Fibroblast of lung (primary cell): ENCODE results near the gene VAPB. TPM values are rescaled to one million over a fixed set of nuclear protein-coding genes. Genes with fewer than 3 reads are reported as not detected.

Source experiments
- DNase-seq, 2 donors: peaks; one replicate each; pipeline versions ENCODE4 v3.0.0 to v3.0.0-alpha.2; 2010; ENCODE audit warnings: low read depth in 2 of 2
- H2AFZ ChIP-seq: 2 replicates; pipeline ENCODE4 v1.5.1; 2012; ENCODE audit warnings: low read length, control low read depth, inconsistent platforms
- H3K27ac ChIP-seq: 2 replicates; pipeline ENCODE4 v1.5.1; 2011; ENCODE audit warnings: low read length, control low read depth; ENCODE audit not compliant: insufficient read depth
- H3K27me3 ChIP-seq: 2 replicates; pipeline ENCODE4 v1.5.1; 2011; ENCODE audit warnings: mild to moderate bottlenecking, low read length; ENCODE audit not compliant: control insufficient read depth, insufficient read depth
- H3K36me3 ChIP-seq: 2 replicates; pipeline ENCODE4 v1.5.1; 2011; ENCODE audit warnings: low read length; ENCODE audit not compliant: control insufficient read depth, insufficient read depth
- H3K4me1 ChIP-seq: 2 replicates; pipeline ENCODE4 v1.5.1; 2011; ENCODE audit warnings: low read length; ENCODE audit not compliant: control insufficient read depth, insufficient read depth; ENCODE audit errors: extremely low read depth
- H3K4me2 ChIP-seq: 2 replicates; pipeline ENCODE4 v1.5.1; 2011; ENCODE audit warnings: low read length, control low read depth; ENCODE audit not compliant: insufficient read depth; ENCODE audit errors: extremely low read depth
- H3K4me3 ChIP-seq, 4 experiments: fragments of 200-600 bp in 1 of 4; sonication (generic) in 1 of 4; replicated peaks in 1 of 4; 2 replicates each; pipeline ENCODE4 v1.5.1; 2011 to 2016; ENCODE audit warnings: low read length in 4 of 4, low read depth in 3 of 4, mild to moderate bottlenecking in 3 of 4, control low read depth in 2 of 4, inconsistent platforms in 1 of 4, mixed read lengths in 1 of 4; ENCODE audit not compliant: insufficient read depth in 1 of 4; ENCODE audit errors: control extremely low read depth in 1 of 4
- H3K79me2 ChIP-seq: 2 replicates; pipeline ENCODE4 v1.5.1; 2012; ENCODE audit warnings: mild to moderate bottlenecking, low read length, inconsistent platforms; ENCODE audit not compliant: control insufficient read depth, insufficient read depth
- H3K9ac ChIP-seq: 2 replicates; pipeline ENCODE4 v1.5.1; 2011; ENCODE audit warnings: mild to moderate bottlenecking, low read length, control low read depth; ENCODE audit not compliant: insufficient read depth
- H3K9me3 ChIP-seq: 2 replicates; pipeline ENCODE4 v1.5.1; 2012; ENCODE audit warnings: low read depth, low read length; ENCODE audit not compliant: control insufficient read depth, insufficient read depth
- H4K20me1 ChIP-seq: 2 replicates; pipeline ENCODE4 v1.5.1; 2011; ENCODE audit warnings: low read length; ENCODE audit not compliant: control insufficient read depth, insufficient read depth; ENCODE audit errors: extremely low read depth
- CTCF ChIP-seq, 2 donors: IDR thresholded peaks in 1 of 2; conservative IDR thresholded peaks in 1 of 2; 1 replicate in 1 of 2; 2 replicates in 1 of 2; pipeline ENCODE4 v1.5.1; 2011 to 2012; ENCODE audit warnings: low read length in 2 of 2, control low read depth in 1 of 2, inconsistent platforms in 1 of 2, low read depth in 1 of 2, mild to moderate bottlenecking in 1 of 2
- EZH2 ChIP-seq: IDR thresholded peaks from 2 replicates; pipeline ENCODE4 v1.5.1; 2012; ENCODE audit warnings: low read length, control low read depth, mild to moderate bottlenecking; ENCODE audit errors: missing control alignments
- polyA plus RNA-seq, 2 donors: library from polyadenylated mRNA; depleted of rRNA in 1 of 2; stranded (reverse) in 1 of 2; unstranded in 1 of 2; fragments of >200 nt; gene quantifications; 2 replicates each; pipeline ENCODE4 v1.2.1, GENCODE V29; 2011 to 2012; ENCODE audit warnings: missing spikeins in 1 of 2
- total RNA-seq: library from RNA; depleted of rRNA; stranded (reverse); fragments of >200 nt; gene quantifications from 2 replicates; pipeline ENCODE4 v1.2.1, GENCODE V29; 2014

Gene VAPB
- total and polyA plus RNA-seq, 2 donors (not counting 1 experiment from before 2014, with no cell fraction given) = 13.0 to 43.7 TPM

- Histone ChIP-seq H2AFZ (no peak overlapping the region), H3K9ac (no peak overlapping the region), H3K4me1 (peaks cover 13% of the 10 kb centered on the region), H3K79me2 (peaks cover 57% of the 10 kb centered on the region), H3K9me3 (no peaks in the 10 kb centered on the region), H3K4me3 (no peak overlapping the region), H3K4me2 (no peak overlapping the region), H3K27me3 (no peaks in the 10 kb centered on the region), H4K20me1 (no peaks in the 10 kb centered on the region), H3K27ac (no peak overlapping the region), H3K36me3 (peaks cover 5% of the 10 kb centered on the region)
- no peak for TF ChIP-seq EZH2
- no peak for TF ChIP-seq CTCF (conservative IDR thresholded peaks at IDR 0.05 in 1 of 2, IDR thresholded peaks at IDR 0.05 in 1 of 2; ENCODE audit: low read depth in 1 of 2, low read length in 2 of 2)
- no peak for DNase-seq
These were observed 46.2 kb downstream of the VAPB start for GRCh38 chr20:58435237-58435636.

GRCh38 chr20:58436868-58437645, 48.0 kb downstream of the VAPB start:
- H4K20me1 ChIP-seq = no peaks in the 10 kb centered on the region
- TF ChIP-seq EZH2 = no peak
- no peak for TF ChIP-seq CTCF (conservative IDR thresholded peaks at IDR 0.05 in 1 of 2, IDR thresholded peaks at IDR 0.05 in 1 of 2; ENCODE audit: low read depth in 1 of 2, low read length in 2 of 2)
- no peaks in the 10 kb centered on the region for H3K27me3 ChIP-seq
- no peak overlapping the region for H3K9ac ChIP-seq
- no peak for DNase-seq
- H3K36me3 ChIP-seq = peaks cover 5% of the 10 kb centered on the region
- H3K79me2 ChIP-seq = peaks cover 47% of the 10 kb centered on the region
- H3K9me3 ChIP-seq = no peaks in the 10 kb centered on the region
- H3K27ac ChIP-seq = no peak overlapping the region
- H3K4me1 ChIP-seq = peaks cover 9% of the 10 kb centered on the region
- no peak overlapping the region for H3K4me2 ChIP-seq
- H3K4me3 ChIP-seq = no peak overlapping the region
- H2AFZ ChIP-seq = no peak overlapping the region

GRCh38 chr20:58438970-58439808, 50.2 kb downstream of the VAPB start:
- H3K4me1 ChIP-seq = no peaks in the 10 kb centered on the region
- no peak overlapping the region for H3K27ac ChIP-seq
- H3K9me3 ChIP-seq = no peaks in the 10 kb centered on the region
- H4K20me1 ChIP-seq = no peaks in the 10 kb centered on the region
- H3K27me3 ChIP-seq = no peaks in the 10 kb centered on the region
- H3K79me2 ChIP-seq = peaks cover 42% of the 10 kb centered on the region
- H3K36me3 ChIP-seq = peaks cover 10% of the 10 kb centered on the region
- no peak overlapping the region for H3K4me2 ChIP-seq
- H3K9ac ChIP-seq = no peak overlapping the region
- no peak overlapping the region for H2AFZ ChIP-seq
- no peak for DNase-seq
- H3K4me3 ChIP-seq = no peak overlapping the region
- TF ChIP-seq EZH2 (no peak), CTCF (conservative IDR thresholded peaks at IDR 0.05 in 1 of 2, IDR thresholded peaks at IDR 0.05 in 1 of 2; ENCODE audit: low read depth in 1 of 2, low read length in 2 of 2) (no peak)
